ENCODE data around the gene PDE7B.

GRCh38 chr6:136148051-136148450 lies 296.6 kb downstream of the PDE7B start:
- TF ChIP-seq EP300 (IDR thresholded peaks at IDR 0.05) = no peak
- TF ChIP-seq, protein P1, sequence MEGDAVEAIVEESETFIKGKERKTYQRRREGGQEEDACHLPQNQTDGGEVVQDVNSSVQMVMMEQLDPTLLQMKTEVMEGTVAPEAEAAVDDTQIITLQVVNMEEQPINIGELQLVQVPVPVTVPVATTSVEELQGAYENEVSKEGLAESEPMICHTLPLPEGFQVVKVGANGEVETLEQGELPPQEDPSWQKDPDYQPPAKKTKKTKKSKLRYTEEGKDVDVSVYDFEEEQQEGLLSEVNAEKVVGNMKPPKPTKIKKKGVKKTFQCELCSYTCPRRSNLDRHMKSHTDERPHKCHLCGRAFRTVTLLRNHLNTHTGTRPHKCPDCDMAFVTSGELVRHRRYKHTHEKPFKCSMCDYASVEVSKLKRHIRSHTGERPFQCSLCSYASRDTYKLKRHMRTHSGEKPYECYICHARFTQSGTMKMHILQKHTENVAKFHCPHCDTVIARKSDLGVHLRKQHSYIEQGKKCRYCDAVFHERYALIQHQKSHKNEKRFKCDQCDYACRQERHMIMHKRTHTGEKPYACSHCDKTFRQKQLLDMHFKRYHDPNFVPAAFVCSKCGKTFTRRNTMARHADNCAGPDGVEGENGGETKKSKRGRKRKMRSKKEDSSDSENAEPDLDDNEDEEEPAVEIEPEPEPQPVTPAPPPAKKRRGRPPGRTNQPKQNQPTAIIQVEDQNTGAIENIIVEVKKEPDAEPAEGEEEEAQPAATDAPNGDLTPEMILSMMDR (IDR thresholded peaks at IDR 0.05) = no peak
- TF ChIP-seq POLR2A (IDR thresholded peaks at IDR 0.05; ENCODE audit: low read depth) = no peak
- TF ChIP-seq POLR2AphosphoS5 (IDR thresholded peaks at IDR 0.05) = no peak
